Tibial artery (tissue), 4 donors: ENCODE measurements around the gene GALNT2.

Experiments used
- DNase-seq, 2 donors: peaks; one replicate each; pipeline ENCODE4 v3.0.0-alpha.2; 2019
- H3K27ac ChIP-seq, 2 donors: fragments of 200-600 bp; sonication (generic) in 1 of 2; 1 replicate in 1 of 2; 2 replicates in 1 of 2; pipeline ENCODE4 v1.5.1; 2018 to 2019; ENCODE audit warnings: mild to moderate bottlenecking in 1 of 2
- H3K27me3 ChIP-seq, 2 donors: fragments of 200-600 bp; sonication (generic) in 1 of 2; one replicate each; pipeline versions ENCODE4 v1.5.1 to v1.6.0; 2016 to 2019
- H3K36me3 ChIP-seq, 3 donors: fragments of 200-600 bp; sonication (generic) in 2 of 3; one replicate each; pipeline ENCODE4 v1.5.1; 2016 to 2019; ENCODE audit warnings: mild to moderate bottlenecking in 2 of 3
- H3K4me1 ChIP-seq, 4 donors: fragments of 200-600 bp; sonication (generic) in 2 of 4; 1 replicate in 3 of 4; 2 replicates in 1 of 4; pipeline ENCODE4 v1.5.1; 2016 to 2019
- H3K4me3 ChIP-seq, 2 donors: fragments of 200-600 bp; sonication (generic) in 1 of 2; 1 replicate in 1 of 2; 2 replicates in 1 of 2; pipeline ENCODE4 v1.5.1; 2018 to 2019; ENCODE audit warnings: mild to moderate bottlenecking in 2 of 2
- H3K9me3 ChIP-seq, 3 donors: fragments of 200-600 bp; sonication (generic) in 1 of 3; one replicate each; pipeline ENCODE4 v1.5.1; 2016 to 2019
- intact Hi-C: fragments of 100-400 bp; cut with DNase I; formaldehyde crosslinking; loops from one replicate; pipeline ENCODE4 v1.15.0; 2023; ENCODE audit warnings: low total_unique reads
- TF ChIP-seq, protein P1 (sequence below), 2 experiments: fragments of 200-600 bp in 1 of 2; fragments of 450-650 bp in 1 of 2; IDR thresholded peaks; one replicate each; pipeline ENCODE4 v1.5.1; 2017 to 2019; ENCODE audit warnings: antibody characterized with exemption in 2 of 2, mild to moderate bottlenecking in 1 of 2, moderate library complexity in 1 of 2

Gene GALNT2

DNA sequence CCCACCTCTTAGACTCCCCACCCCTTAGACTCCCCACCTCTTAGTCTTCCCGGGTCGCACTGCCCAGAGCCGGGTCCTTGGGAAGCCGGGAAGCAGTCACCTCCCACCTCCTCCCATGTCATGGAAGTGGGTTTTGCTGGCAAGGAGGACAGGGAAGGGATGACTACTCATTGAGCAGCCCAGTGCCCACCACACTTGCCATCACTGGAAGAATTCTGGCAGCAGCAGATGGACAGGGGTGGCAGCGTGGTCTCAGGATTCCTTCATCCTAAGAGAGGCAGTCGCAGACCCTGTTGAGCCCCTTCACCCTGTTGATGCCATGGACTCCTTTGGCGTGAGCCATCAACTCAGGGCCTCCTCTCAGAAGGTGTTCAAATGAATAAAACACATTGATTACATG, 218.3 kb downstream of the GALNT2 start:
- Histone ChIP-seq H3K27ac (no peak overlapping the region), H3K9me3 (no peaks in the 10 kb centered on the region), H3K4me1 (no peaks in the 10 kb centered on the region), H3K27me3 (peaks cover 0 to 2% of the 10 kb centered on the region in 2 donors), H3K4me3 (no peak overlapping the region), H3K36me3 (peaks cover 11 to 32% (median 12%) of the 10 kb centered on the region in 3 donors)
- intact Hi-C loops = no loop called here
- peak; percentile 15 to 57 for DNase-seq
- TF ChIP-seq, protein P1, sequence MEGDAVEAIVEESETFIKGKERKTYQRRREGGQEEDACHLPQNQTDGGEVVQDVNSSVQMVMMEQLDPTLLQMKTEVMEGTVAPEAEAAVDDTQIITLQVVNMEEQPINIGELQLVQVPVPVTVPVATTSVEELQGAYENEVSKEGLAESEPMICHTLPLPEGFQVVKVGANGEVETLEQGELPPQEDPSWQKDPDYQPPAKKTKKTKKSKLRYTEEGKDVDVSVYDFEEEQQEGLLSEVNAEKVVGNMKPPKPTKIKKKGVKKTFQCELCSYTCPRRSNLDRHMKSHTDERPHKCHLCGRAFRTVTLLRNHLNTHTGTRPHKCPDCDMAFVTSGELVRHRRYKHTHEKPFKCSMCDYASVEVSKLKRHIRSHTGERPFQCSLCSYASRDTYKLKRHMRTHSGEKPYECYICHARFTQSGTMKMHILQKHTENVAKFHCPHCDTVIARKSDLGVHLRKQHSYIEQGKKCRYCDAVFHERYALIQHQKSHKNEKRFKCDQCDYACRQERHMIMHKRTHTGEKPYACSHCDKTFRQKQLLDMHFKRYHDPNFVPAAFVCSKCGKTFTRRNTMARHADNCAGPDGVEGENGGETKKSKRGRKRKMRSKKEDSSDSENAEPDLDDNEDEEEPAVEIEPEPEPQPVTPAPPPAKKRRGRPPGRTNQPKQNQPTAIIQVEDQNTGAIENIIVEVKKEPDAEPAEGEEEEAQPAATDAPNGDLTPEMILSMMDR (IDR thresholded peaks at IDR 0.05) = no peak

- intact Hi-C loops = no loop called here
- peak in 1 of 2 donors; percentile 16 for DNase-seq
Measured at GRCh38 chr1:230286166-230286889, 219.3 kb downstream of the GALNT2 start.

DNA sequence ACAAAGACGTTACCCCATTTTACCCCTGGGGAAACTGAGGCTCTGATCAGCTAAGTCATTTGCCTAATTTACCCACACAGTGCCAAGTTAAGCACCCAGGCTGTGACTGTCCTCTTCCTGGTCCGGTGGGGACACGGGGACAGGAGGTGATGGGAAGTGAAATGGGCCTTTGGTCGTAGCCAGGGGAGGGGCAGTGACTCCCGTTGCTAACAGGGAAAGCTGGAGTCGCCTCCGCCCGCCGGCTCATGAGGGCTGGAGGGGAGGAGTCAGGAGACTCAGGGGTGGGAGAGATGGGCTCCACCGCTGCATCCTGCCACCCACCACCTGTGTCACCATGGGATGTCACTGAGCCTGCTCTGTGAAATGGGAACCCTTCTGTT, 219.8 kb downstream of the GALNT2 start:
- Histone ChIP-seq H3K27ac (no peak overlapping the region), H3K4me3 (no peak overlapping the region), H3K4me1 (no peaks in the 10 kb centered on the region), H3K27me3 (peaks cover 0 to 2% of the 10 kb centered on the region in 2 donors), H3K36me3 (peaks cover 0 to 19% (median 0%) of the 10 kb centered on the region in 3 donors), H3K9me3 (no peaks in the 10 kb centered on the region)
- DNase-seq = no peak
- intact Hi-C loops = no loop called here
- TF ChIP-seq, protein P1 (IDR thresholded peaks at IDR 0.05) = no peak

More at GRCh38 chr1:230286166-230286889, 219.3 kb downstream of the GALNT2 start:
- peaks cover 0 to 2% of the 10 kb centered on the region in 2 donors for H3K27me3 ChIP-seq
- H3K4me3 ChIP-seq = no peak overlapping the region
- H3K9me3 ChIP-seq = no peaks in the 10 kb centered on the region
- no peak overlapping the region for H3K27ac ChIP-seq
- TF ChIP-seq, protein P1 (IDR thresholded peaks at IDR 0.05) = no peak
- H3K4me1 ChIP-seq = no peaks in the 10 kb centered on the region
- peaks cover under 1 to 23% (median 3%) of the 10 kb centered on the region in 3 donors for H3K36me3 ChIP-seq

GRCh38 chr1:230287674-230288315, 220.8 kb downstream of the GALNT2 start:
- Histone ChIP-seq H3K36me3 (peaks cover 0 to 12% (median 0%) of the 10 kb centered on the region in 3 donors), H3K27me3 (peaks cover 0 to 2% of the 10 kb centered on the region in 2 donors), H3K9me3 (no peaks in the 10 kb centered on the region), H3K27ac (no peak overlapping the region), H3K4me3 (no peak overlapping the region), H3K4me1 (no peaks in the 10 kb centered on the region)
- no peak for DNase-seq
- intact Hi-C loops = no loop called here
- TF ChIP-seq, protein P1 (IDR thresholded peaks at IDR 0.05) = no peak

DNA sequence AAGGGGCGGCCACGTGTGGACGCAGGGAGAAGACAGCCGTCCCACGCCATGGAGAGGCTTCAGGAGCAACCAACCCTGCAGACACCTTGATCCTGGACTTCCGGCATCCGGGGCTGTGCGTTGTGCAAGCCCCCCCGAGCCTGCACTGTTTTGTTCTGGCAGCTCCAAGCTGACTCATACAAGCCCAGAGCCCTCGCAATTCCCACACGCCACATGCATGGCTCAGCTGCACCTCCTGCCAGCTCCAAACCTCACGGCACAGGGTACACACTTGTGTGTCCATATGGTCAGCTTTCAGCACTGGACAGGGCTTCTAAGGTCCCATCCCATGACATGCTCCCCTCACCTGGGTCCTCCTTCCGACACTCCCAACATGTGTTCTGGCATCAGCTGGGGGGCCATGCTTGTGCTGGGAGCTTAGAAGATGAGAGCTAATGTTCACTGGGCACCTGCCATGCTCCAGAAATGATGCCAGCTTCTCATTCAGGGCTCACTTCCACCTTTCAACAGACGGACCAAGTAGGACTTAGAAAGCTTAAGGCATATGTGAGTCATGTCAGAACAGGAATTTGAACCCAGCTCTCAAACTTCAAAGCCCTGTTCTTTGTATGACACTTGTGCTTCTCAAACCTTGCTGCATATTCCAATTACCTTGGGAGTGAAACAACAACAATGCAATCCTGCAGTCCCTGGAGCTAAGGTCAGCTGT, 221.8 kb downstream of the GALNT2 start:
- intact Hi-C loops = no loop called here
- no peak overlapping the region for H3K27ac ChIP-seq
- peaks cover 0 to 2% of the 10 kb centered on the region in 2 donors for H3K27me3 ChIP-seq
- DNase-seq = no peak
- no peaks in the 10 kb centered on the region for H3K9me3 ChIP-seq
- TF ChIP-seq, protein P1 (IDR thresholded peaks at IDR 0.05) = no peak
- H3K4me1 ChIP-seq = no peaks in the 10 kb centered on the region
- H3K4me3 ChIP-seq = no peak overlapping the region
- peaks cover 0 to 2% (median 0%) of the 10 kb centered on the region in 3 donors for H3K36me3 ChIP-seq
